GM18498 (cell line): ENCODE measurements around the gene RGL4.
"Not testable (repeated sequence)": the region's sequence is repeated elsewhere in the genome, so short reads cannot be mapped to it uniquely, and the experiment has no call there.

Source experiments
- ATAC-seq: cut with Tn5 transposase; IDR thresholded peaks from one replicate; pipeline ENCODE4 v1.9.1; 2021; ENCODE audit warnings: mild to moderate bottlenecking, moderate library complexity; ENCODE audit not compliant: unreplicated experiment

Gene RGL4

GRCh38 chr22:23728108-23728507 is 37.3 kb downstream of the RGL4 start:
- not testable (repeated sequence) for ATAC-seq

GRCh38 chr22:23737696-23738095 is 46.9 kb downstream of the RGL4 start:
- no peak for ATAC-seq

- no peak for ATAC-seq
Observed at GRCh38 chr22:23742505-23743264, 51.9 kb downstream of the RGL4 start.

GRCh38 chr22:23743303-23743705 is 52.5 kb downstream of the RGL4 start:
- no peak for ATAC-seq

GRCh38 chr22:23744001-23744400 is 53.2 kb downstream of the RGL4 start:
- no peak for ATAC-seq

GRCh38 chr22:23744485-23744884 is 53.7 kb downstream of the RGL4 start:
- no peak for ATAC-seq

GRCh38 chr22:23745791-23746190 is 55.0 kb downstream of the RGL4 start:
- ATAC-seq: no peak
